ENCODE measurements around the gene OTOG.

Gene OTOG

GRCh38 chr11:17540807-17541206, 6.3 kb upstream of the OTOG start:
- no peaks in the 10 kb centered on the region for H3F3A ChIP-seq (ENCODE audit: insufficient read depth)
- no peak overlapping the region for H3K4me3 ChIP-seq (ENCODE audit: insufficient read depth, low read length, poor library complexity, severe bottlenecking)
- H3K27ac ChIP-seq (ENCODE audit: low read depth, low read length): no peak overlapping the region
- H3K9me2 ChIP-seq (replicated peaks; ENCODE audit: insufficient read depth, low read length): no peaks in the 10 kb centered on the region
- H3K9ac ChIP-seq (ENCODE audit: low read length): no peak overlapping the region
- no peaks in the 10 kb centered on the region for H3K36me3 ChIP-seq (ENCODE audit: low read length)
- no peaks in the 10 kb centered on the region for H3K9me3 ChIP-seq (ENCODE audit: insufficient read depth, low read length)
- H3K4me2 ChIP-seq (ENCODE audit: low read depth, low read length, poor library complexity, severe bottlenecking): no peak overlapping the region
- no peak for TF ChIP-seq EZH2phosphoT487 (conservative IDR thresholded peaks at IDR 0.05; ENCODE audit: low read length)
- no peak for TF ChIP-seq CTCF (IDR thresholded peaks at IDR 0.05; ENCODE audit: insufficient read depth, low read length, poor library complexity, severe bottlenecking)
- no peaks in the 10 kb centered on the region for H3K27me3 ChIP-seq (ENCODE audit: low read length)
- no peaks in the 10 kb centered on the region for H3K79me2 ChIP-seq (ENCODE audit: insufficient read depth, low read length)
- H4K20me1 ChIP-seq (ENCODE audit: low read depth, low read length): no peaks in the 10 kb centered on the region
- H2AFZ ChIP-seq (ENCODE audit: low read depth, low read length, severe bottlenecking): no peak overlapping the region

GRCh38 chr11:17541330-17541885, 5.7 kb upstream of the OTOG start:
- Histone ChIP-seq H3K79me2 (ENCODE audit: insufficient read depth, low read length) (no peaks in the 10 kb centered on the region), H3K9me3 (ENCODE audit: insufficient read depth, low read length) (no peaks in the 10 kb centered on the region)

GRCh38 chr11:17542249-17542648, 4.8 kb upstream of the OTOG start:
- Histone ChIP-seq H4K20me1 (ENCODE audit: low read depth, low read length) (no peaks in the 10 kb centered on the region), H2AFZ (ENCODE audit: low read depth, low read length, severe bottlenecking) (no peak overlapping the region), H3K9ac (ENCODE audit: low read length) (no peak overlapping the region), H3K4me2 (ENCODE audit: low read depth, low read length, poor library complexity, severe bottlenecking) (no peak overlapping the region), H3K36me3 (ENCODE audit: low read length) (no peaks in the 10 kb centered on the region), H3K4me3 (ENCODE audit: insufficient read depth, low read length, poor library complexity, severe bottlenecking) (no peak overlapping the region), H3K9me3 (ENCODE audit: insufficient read depth, low read length) (no peaks in the 10 kb centered on the region), H3K9me2 (replicated peaks; ENCODE audit: insufficient read depth, low read length) (no peaks in the 10 kb centered on the region), H3K27me3 (ENCODE audit: low read length) (no peaks in the 10 kb centered on the region), H3K27ac (ENCODE audit: low read depth, low read length) (no peak overlapping the region), H3K79me2 (ENCODE audit: insufficient read depth, low read length) (no peaks in the 10 kb centered on the region), H3F3A (ENCODE audit: insufficient read depth) (no peaks in the 10 kb centered on the region)
- TF ChIP-seq EZH2phosphoT487 (conservative IDR thresholded peaks at IDR 0.05; ENCODE audit: low read length) (no peak), CTCF (IDR thresholded peaks at IDR 0.05; ENCODE audit: insufficient read depth, low read length, poor library complexity, severe bottlenecking) (no peak)

More at GRCh38 chr11:17541330-17541885, 5.7 kb upstream of the OTOG start:
- Histone ChIP-seq H3K36me3 (ENCODE audit: low read length) (no peaks in the 10 kb centered on the region), H3K27ac (ENCODE audit: low read depth, low read length) (no peak overlapping the region), H4K20me1 (ENCODE audit: low read depth, low read length) (no peaks in the 10 kb centered on the region), H3K4me3 (ENCODE audit: insufficient read depth, low read length, poor library complexity, severe bottlenecking) (no peak overlapping the region), H3F3A (ENCODE audit: insufficient read depth) (no peaks in the 10 kb centered on the region), H3K9ac (ENCODE audit: low read length) (no peak overlapping the region), H3K9me2 (replicated peaks; ENCODE audit: insufficient read depth, low read length) (no peaks in the 10 kb centered on the region), H2AFZ (ENCODE audit: low read depth, low read length, severe bottlenecking) (no peak overlapping the region), H3K27me3 (ENCODE audit: low read length) (no peaks in the 10 kb centered on the region), H3K4me2 (ENCODE audit: low read depth, low read length, poor library complexity, severe bottlenecking) (no peak overlapping the region)
- TF ChIP-seq EZH2phosphoT487 (conservative IDR thresholded peaks at IDR 0.05; ENCODE audit: low read length) (no peak), CTCF (IDR thresholded peaks at IDR 0.05; ENCODE audit: insufficient read depth, low read length, poor library complexity, severe bottlenecking) (no peak)

Data from SU-DHL-6 (cell line).